T follicular helper cell (primary cell): ENCODE data around the gene FTSJ1.
"Not testable (repeated sequence)": the region's sequence is repeated elsewhere in the genome, so short reads cannot be mapped to it uniquely, and the experiment has no call there.

Experiments
- DNase-seq: peaks from one replicate; pipeline ENCODE4 v3.0.0-alpha.2; 2020; ENCODE audit warnings: low read depth

Gene FTSJ1

GRCh38 chrX:48493890-48494364 is 17.9 kb downstream of the FTSJ1 start:
- no peak for DNase-seq

DNA sequence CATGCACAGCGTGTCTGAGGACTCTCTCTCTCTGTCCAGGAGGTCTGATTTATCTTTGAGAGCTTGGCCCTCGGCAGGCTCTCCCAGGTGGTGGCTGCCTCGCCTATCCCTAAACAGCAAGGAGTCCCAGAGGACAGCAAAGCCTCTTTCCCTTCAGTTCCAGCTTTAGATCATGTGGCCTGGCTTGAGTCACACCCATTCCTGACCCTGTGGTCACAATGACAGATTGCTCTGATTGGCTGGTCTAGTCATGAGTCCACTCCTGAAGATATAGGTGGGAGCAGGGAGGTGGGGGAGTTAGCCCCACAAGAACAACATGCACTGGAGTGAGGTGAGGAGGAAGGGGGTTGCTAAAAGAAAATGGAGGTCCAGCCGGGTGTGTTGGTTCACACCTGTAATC is 20.7 kb downstream of the FTSJ1 start:
- no peak for DNase-seq

- DNase-seq: no peak
Measured at GRCh38 chrX:48497871-48498270, 21.9 kb downstream of the FTSJ1 start.

GRCh38 chrX:48498374-48498809 is 22.4 kb downstream of the FTSJ1 start:
- no peak for DNase-seq

GRCh38 chrX:48504261-48504660 is 28.3 kb downstream of the FTSJ1 start:
- no peak for DNase-seq

DNA sequence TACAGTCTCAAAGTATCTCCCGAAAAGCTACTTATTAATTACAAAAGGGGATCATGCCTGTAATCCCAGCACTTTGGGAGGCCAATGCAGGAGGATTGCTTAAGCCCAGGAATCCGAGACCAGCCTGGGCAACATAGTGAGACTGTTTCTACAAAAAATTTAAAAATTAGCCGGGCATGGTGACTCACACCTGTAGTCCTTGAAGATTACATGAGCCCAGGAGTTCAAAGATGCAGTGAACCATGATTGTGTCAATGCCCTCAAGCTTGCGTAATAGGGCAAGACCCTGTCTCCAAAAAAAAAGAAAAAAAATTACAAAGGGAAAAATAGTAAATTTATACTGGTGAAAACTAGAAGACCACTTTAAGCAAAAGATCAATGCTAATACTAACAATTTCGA is 29.5 kb downstream of the FTSJ1 start:
- DNase-seq: no peak

- DNase-seq: no peak
Measured at GRCh38 chrX:48507246-48507645, 31.2 kb downstream of the FTSJ1 start.

DNA sequence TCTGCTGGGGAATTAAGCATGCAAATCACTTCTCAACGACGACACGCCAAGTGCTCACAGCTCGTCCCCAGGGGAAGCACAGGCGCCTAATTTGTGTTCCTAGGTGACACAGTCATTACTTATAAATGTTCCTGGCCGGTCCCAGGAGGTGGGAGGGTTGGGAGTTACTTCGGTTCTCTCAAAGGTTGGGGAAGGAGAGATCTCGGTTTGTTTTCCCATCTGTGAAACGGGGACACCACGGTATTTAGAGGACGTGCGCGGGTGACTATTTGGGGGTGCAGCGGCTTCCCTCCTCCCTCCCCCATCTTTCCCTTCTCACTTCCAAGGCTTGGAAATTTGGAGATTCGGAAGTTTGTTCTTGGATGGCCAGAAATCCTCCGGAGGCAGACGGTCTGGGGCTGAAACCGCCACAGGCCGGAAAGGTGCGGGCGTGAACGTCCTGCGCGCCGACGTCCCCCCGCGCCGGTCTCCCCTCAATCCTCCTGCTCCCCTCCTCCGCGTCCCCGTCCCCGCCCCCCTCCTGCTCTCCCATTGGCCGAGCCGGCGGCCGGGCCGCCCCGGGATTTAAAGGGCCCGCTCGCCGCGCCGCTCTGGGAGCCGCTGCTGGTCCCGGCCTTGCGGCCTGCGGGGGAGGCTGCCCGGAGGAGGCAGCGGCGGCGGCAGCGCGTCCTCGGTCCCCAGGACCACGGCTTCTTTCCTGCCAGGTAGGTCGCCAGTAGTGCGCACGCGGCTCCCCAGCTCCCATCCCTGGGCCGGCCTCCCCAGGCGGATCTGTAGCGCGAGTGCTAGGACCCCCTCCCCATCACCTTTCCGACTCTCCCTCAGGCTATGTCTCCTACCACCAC is 32.6 kb downstream of the FTSJ1 start, which contains the start of gene PORCN:
PORCN (plus strand) TSS at position 593 of the 845 bp plus-strand sequence. CDS start 829 bp downstream, outside the sequence.
- DNase-seq: peak; percentile 68

DNA sequence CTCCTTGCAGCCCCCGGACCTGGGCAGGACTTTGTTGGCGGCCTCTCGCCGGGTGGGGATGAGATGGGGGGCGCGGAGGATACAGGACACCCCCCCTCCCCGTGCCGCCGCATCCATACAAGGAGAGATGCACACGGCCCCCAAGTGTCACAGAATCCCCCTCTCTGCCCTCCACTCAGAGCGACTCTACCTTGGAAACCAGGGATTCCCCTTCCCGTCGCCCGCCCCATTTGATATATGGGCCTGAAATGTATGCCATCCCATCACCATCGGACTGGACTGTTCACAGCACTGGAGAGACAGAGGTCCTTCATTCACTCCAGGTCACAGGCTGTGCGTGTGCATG is 33.2 kb downstream of the FTSJ1 start:
- no peak for DNase-seq

GRCh38 chrX:48509619-48510018 is 33.6 kb downstream of the FTSJ1 start:
- no peak for DNase-seq

DNA sequence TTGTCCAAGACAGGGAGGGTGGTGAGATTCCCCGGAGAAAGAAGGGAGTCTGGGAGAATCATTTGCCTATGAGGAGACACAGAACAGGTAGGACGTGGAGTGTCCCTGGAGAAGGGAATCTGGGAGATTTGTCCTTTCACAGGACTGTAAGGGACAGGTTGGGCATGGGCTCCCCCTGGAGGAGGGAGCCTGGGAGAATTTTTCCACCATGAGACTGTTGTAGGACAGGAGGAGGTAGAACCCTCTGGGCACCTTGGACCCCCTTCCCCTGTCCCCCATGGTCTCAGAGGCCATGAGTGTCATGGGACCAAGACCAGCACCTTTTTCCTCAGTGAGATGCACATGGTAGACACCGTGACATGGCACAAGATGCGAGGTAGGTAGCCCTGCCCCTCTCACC is 35.6 kb downstream of the FTSJ1 start:
- no peak for DNase-seq

DNA sequence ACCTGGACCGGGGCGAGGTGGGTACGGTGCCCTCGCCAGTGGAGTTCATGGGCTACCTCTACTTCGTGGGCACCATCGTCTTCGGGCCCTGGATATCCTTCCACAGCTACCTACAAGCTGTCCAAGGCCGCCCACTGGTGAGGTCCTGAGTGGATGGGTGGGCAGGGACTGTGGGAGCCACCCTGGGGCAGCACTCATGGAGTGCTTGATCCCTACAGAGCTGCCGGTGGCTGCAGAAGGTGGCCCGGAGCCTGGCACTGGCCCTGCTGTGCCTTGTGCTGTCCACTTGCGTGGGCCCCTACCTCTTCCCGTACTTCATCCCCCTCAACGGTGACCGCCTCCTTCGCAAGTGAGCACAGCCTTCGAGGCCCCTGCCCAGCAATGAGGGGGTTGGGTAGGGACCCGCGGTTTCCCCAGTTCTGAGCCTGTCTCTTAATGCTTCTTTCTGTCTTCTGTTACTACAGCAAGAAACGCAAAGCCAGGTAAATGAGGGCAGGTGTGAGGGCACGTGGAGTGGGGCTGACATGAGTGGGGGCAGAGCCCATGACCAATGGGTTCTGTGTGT is 36.5 kb downstream of the FTSJ1 start:
- DNase-seq: no peak

DNA sequence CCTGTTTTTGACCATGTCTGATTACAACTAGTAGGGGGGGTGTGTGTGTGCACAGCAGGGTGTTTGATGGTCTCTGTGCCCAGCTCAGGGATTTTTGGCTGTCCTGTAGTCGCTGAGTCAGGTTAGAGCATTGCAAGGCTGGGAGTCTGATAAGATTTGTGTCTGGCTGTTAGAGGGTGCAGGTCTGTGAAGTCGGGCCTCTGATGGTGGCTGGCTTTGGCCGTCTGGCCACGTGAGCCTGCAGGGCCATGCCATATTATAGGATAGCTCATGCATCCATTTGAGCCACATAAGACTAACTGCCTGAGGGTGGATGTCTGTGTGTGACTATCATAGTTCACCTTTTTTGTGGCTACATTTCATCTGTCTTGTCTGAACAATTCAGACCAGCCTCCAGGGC is 37.7 kb downstream of the FTSJ1 start:
- DNase-seq: no peak

GRCh38 chrX:48514126-48514806 is 38.3 kb downstream of the FTSJ1 start:
- DNase-seq: no peak

DNA sequence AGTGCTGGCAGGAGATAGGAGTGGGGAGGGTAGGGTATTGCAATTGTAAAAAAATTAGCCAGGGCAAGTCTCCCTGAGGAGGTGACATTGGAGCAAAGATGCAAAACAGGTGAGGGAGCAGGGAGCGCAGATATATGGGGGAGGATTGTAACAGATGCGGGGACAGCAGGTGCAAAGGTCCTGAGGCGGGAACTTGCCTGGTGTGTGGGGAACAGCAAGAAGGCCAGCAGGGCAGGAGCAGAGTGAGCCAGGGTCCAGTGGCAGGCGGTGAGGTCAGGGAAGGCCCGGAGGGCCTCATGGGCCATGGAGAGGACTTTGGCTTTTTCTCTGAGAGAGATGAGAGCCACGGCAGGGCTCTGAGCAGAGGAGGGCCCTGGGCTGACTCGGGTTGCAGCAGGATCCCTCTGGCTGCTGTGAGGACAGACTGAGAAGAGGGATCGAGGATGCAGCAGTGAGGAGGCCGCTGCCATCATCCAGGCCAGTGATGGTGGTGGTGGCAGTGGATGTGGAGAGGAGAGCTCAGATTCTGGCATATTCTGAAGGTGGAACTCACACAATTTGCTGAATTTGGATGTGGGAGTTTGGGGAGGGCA is 39.0 kb downstream of the FTSJ1 start:
- DNase-seq: no peak

GRCh38 chrX:48515842-48516241 is 39.8 kb downstream of the FTSJ1 start:
- no peak for DNase-seq

GRCh38 chrX:48516285-48516684 is 40.3 kb downstream of the FTSJ1 start:
- no peak for DNase-seq

DNA sequence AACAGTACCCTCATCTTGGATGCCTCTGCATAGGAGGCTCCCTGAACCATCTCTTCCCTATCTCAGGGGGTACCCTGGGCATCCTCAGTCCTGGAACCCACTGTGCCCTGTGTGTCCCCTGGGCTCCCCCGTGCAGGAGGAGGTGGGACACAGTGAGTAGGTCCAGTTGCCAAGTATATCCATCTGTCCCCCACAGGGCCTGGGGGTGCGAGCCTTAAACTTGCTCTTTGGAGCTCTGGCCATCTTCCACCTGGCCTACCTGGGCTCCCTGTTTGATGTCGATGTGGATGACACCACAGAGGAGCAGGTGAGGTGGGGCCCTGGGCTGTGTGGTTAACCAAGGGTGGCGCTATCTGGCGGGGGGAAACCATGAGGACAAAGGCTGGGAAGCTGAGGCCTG is 41.0 kb downstream of the FTSJ1 start:
- no peak for DNase-seq

DNA sequence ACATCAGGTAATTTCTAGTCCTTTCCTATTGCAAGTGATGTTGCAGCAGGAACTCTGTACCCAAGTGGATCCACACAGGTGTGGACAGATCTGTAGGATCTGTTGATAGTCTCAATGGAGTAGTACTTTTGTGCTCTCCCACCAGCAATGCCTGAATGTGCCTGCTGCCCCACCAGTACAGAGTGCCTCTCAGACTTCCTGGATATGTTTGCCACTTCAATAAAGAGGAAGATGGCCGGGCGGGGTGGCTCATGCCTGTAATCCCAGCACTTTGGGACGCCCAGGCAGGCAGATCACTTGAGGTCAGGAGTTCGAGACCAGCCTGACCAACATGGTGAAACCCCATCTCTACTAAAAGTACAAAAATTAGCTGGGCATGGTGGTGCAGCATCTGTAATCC is 43.5 kb downstream of the FTSJ1 start:
- not testable (repeated sequence) for DNase-seq

DNA sequence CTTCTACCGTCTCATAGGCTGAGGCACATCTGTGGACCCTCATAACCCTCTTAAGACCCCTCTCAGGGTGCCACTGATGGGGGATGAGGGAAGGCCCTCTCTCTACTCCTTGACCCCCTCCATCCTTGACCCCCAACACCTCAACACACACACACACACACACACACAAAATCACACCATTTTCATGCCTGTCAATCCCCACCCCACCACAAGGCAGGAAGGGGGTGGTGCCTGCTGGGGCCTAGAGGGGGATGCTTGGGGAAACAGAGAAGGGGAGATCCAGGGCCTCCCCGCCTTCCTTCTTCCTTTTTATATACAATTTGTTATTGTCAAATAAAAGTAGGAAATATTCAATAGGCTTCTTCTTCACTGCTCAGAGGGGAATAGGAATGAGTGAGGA is 44.5 kb downstream of the FTSJ1 start:
- DNase-seq: no peak

GRCh38 chrX:48520976-48521352 is 45.0 kb downstream of the FTSJ1 start:
- DNase-seq: no peak
